Endothelial cell of umbilical vein (primary cell): Measurements from ENCODE around the gene PLD1. TPM values are rescaled to one million over a fixed set of nuclear protein-coding genes. Genes with fewer than 3 reads are reported as not detected.

Experiments
- BruUV-seq: library from RNA; stranded (reverse); fragments of 400-500 nt; replicated peaks from 2 replicates; lab custom pipeline; 2021; lab: Mats Ljungman, UMichigan
- CTCF ChIA-PET: fragments of 300-600, 350-600 bp; sonication (Branson Sonifier 250); formaldehyde crosslinking; loops from one replicate; lab custom pipeline; 2021; ENCODE audit warnings: antibody characterized with exemption, inconsistent platforms; lab: Charles Lee
- POLR2A ChIA-PET: fragments of 300-600, 350-600 bp; sonication (Branson Sonifier 250); formaldehyde crosslinking; loops from one replicate; lab custom pipeline; 2021; ENCODE audit warnings: antibody characterized with exemption, inconsistent platforms; lab: Charles Lee
- DNase-seq: peaks from one replicate; pipeline ENCODE4 v3.0.0-alpha.2; 2011; ENCODE audit warnings: low read depth, low spot score
- FAIRE-seq: peaks from 2 replicates; lab custom pipeline; 2011; peaks lifted over from hg19 to GRCh38; lab: Jason Lieb, UNC
- H2AFZ ChIP-seq: 2 replicates; pipeline ENCODE4 v1.6.0; 2012; ENCODE audit warnings: low read depth, low read length, control low read depth, inconsistent platforms
- H3K27ac ChIP-seq: 2 replicates; pipeline ENCODE4 v1.5.1; 2011; ENCODE audit warnings: low read depth, mild to moderate bottlenecking, control low read depth, low read length, moderate library complexity; ENCODE audit not compliant: insufficient read depth
- H3K27me3 ChIP-seq, 2 experiments: 2 replicates each; pipeline versions ENCODE4 v1.6.0 to v1.6.1; 2011; ENCODE audit warnings: low read length in 2 of 2, mixed read lengths in 1 of 2; ENCODE audit not compliant: control insufficient read depth in 2 of 2, insufficient read depth in 2 of 2
- H3K36me3 ChIP-seq, 2 experiments: 2 replicates in 1 of 2; 3 replicates in 1 of 2; pipeline ENCODE4 v1.5.1; 2011; ENCODE audit warnings: low read length in 2 of 2, mild to moderate bottlenecking in 1 of 2, moderate library complexity in 1 of 2; ENCODE audit not compliant: control insufficient read depth in 2 of 2, insufficient read depth in 2 of 2; ENCODE audit errors: extremely low read depth in 1 of 2
- H3K4me1 ChIP-seq: 3 replicates; pipeline ENCODE4 v1.5.1; 2011; ENCODE audit warnings: mild to moderate bottlenecking, low read length; ENCODE audit not compliant: control insufficient read depth, insufficient read depth; ENCODE audit errors: extremely low read depth
- H3K4me2 ChIP-seq: 2 replicates; pipeline ENCODE4 v1.6.1; 2011; ENCODE audit warnings: low read length, control low read depth, mixed read lengths; ENCODE audit not compliant: insufficient read depth
- H3K4me3 ChIP-seq, 3 experiments: fragments of 200-600 bp in 1 of 3; sonication (generic), shearing (Covaris generic) in 1 of 3; replicated peaks in 1 of 3; 2 replicates each; pipeline ENCODE4 v1.5.1; 2011 to 2016; ENCODE audit warnings: control low read depth in 3 of 3, low read length in 3 of 3, mild to moderate bottlenecking in 2 of 3, inconsistent platforms in 1 of 3, low read depth in 1 of 3, moderate library complexity in 1 of 3; ENCODE audit not compliant: insufficient read depth in 1 of 3
- H3K79me2 ChIP-seq: 2 replicates; pipeline ENCODE4 v1.6.0; 2012; ENCODE audit warnings: low read length, inconsistent platforms; ENCODE audit not compliant: control insufficient read depth, insufficient read depth
- H3K9ac ChIP-seq: replicated peaks from 2 replicates; pipeline ENCODE3; 2011; ENCODE audit warnings: low read length, control low read depth; ENCODE audit not compliant: insufficient read depth; ENCODE audit errors: extremely low read depth
- H3K9me1 ChIP-seq: replicated peaks from 3 replicates; pipeline ENCODE4 v1.6.0; 2011; ENCODE audit warnings: mild to moderate bottlenecking, low read length; ENCODE audit not compliant: control insufficient read depth, insufficient read depth; ENCODE audit errors: extremely low read depth
- H3K9me3 ChIP-seq: replicated peaks from 2 replicates; pipeline ENCODE4 v1.5.1; 2012; ENCODE audit warnings: low read length, inconsistent platforms; ENCODE audit not compliant: control insufficient read depth, insufficient read depth
- H4K20me1 ChIP-seq: replicated peaks from 2 replicates; pipeline ENCODE3; 2011; ENCODE audit warnings: mild to moderate bottlenecking, low read length; ENCODE audit not compliant: control insufficient read depth, insufficient read depth; ENCODE audit errors: extremely low read depth
- CTCF ChIP-seq, 2 donors: IDR thresholded peaks; 1 replicate in 1 of 2; 2 replicates in 1 of 2; pipeline ENCODE4 v1.5.1; 2011; ENCODE audit warnings: low read length in 2 of 2, mild to moderate bottlenecking in 2 of 2, moderate library complexity in 2 of 2, control low read depth in 1 of 2, inconsistent platforms in 1 of 2, low read depth in 1 of 2; ENCODE audit not compliant: insufficient read depth in 1 of 2; ENCODE audit errors: extremely low read depth in 1 of 2
- EZH2 ChIP-seq: IDR thresholded peaks from 2 replicates; pipeline ENCODE4 v1.6.1; 2012; ENCODE audit warnings: borderline replicate concordance, low read depth, mild to moderate bottlenecking, moderate library complexity, low read length, inconsistent platforms; ENCODE audit not compliant: severe bottlenecking
- FOS ChIP-seq: IDR thresholded peaks from 2 replicates; pipeline ENCODE4 v1.6.1; 2011; ENCODE audit warnings: mild to moderate bottlenecking, low read length, moderate library complexity, borderline replicate concordance; ENCODE audit not compliant: insufficient read depth
- GATA2 ChIP-seq: IDR thresholded peaks from 2 replicates; pipeline ENCODE4 v1.7.0; 2011; ENCODE audit warnings: low read depth, mild to moderate bottlenecking, moderate library complexity, mixed read lengths, low read length; ENCODE audit not compliant: insufficient read length, insufficient read depth
- JUN ChIP-seq: IDR thresholded peaks from 2 replicates; pipeline ENCODE4 v1.6.1; 2011; ENCODE audit warnings: borderline replicate concordance, low read depth; ENCODE audit not compliant: insufficient read length, insufficient read depth
- MYC ChIP-seq: IDR thresholded peaks from one replicate; pipeline ENCODE4 v1.6.1; 2011; ENCODE audit warnings: mild to moderate bottlenecking, low read depth, low read length
- POLR2A ChIP-seq: IDR thresholded peaks from 2 replicates; pipeline ENCODE4 v1.6.1; 2012; ENCODE audit warnings: low read depth, mild to moderate bottlenecking, control low read depth, low read length
- POLR2AphosphoS5 ChIP-seq: IDR thresholded peaks from 2 replicates; pipeline ENCODE4 v1.6.1; 2012; ENCODE audit warnings: low read depth, mild to moderate bottlenecking, control low read depth, low read length, moderate library complexity; ENCODE audit not compliant: insufficient read depth
- dilution Hi-C: fragments of 300-500 bp; cut with MboI; formaldehyde crosslinking; loops from one replicate; pipeline ENCODE4 v1.15.0; 2019; ENCODE audit warnings: low sequenced_read_pairs; ENCODE audit not compliant: extremely low pct_ligation_motif_present
- intact Hi-C: fragments of 100-400 bp; cut with micrococcal nuclease; formaldehyde crosslinking; loops from one replicate; pipeline ENCODE4 v1.10.0; 2022
- polyA plus RNA-seq, 4 experiments: library from polyadenylated mRNA; depleted of rRNA in 3 of 4; stranded (reverse) in 3 of 4; unstranded in 1 of 4; fragments of >200 nt; gene quantifications; 2 replicates each; pipeline versions ENCODE4 v1.2.1 to v1.2.3, GENCODE V29; 2011 to 2012; ENCODE audit warnings: missing spikeins in 1 of 4
- total RNA-seq: library from RNA; stranded (reverse); gene quantifications from 2 replicates; pipeline ENCODE4 v1.2.3, GENCODE V29; 2021
- TF ChIP-seq, protein P1 (sequence below): IDR thresholded peaks from 2 replicates; pipeline ENCODE4 v1.6.1; 2011; ENCODE audit not compliant: insufficient read depth, insufficient read length

PLD1 gene
- total and polyA plus RNA-seq, 2 donors (not counting 3 experiments of a cell fraction or from before 2014, with no cell fraction given): 42.0 to 108 TPM

GRCh38 chr3:171775943-171776342, 34.3 kb downstream of the PLD1 start:
- no peaks in the 10 kb centered on the region for H4K20me1 ChIP-seq
- dilution Hi-C loops (no loop called here), intact Hi-C loops (no loop called here)
- FAIRE-seq (no peak), DNase-seq (no peak)
- peaks cover 34% of the 10 kb centered on the region for H3K4me1 ChIP-seq
- no peaks in the 10 kb centered on the region for H3K36me3 ChIP-seq
- no peak overlapping the region for H3K27ac ChIP-seq
- H3K9me1 ChIP-seq: no peaks in the 10 kb centered on the region
- ChIA-PET CTCF (interaction anchor here (0.7 to 3.4 kb wide), 7 partner anchors 9 to 566 kb away, joined by 3 to 24 read pairs (median 4); no protein-coding TSS in a partner anchor), POLR2A (interaction anchor here (1.1 kb wide), 1 partner anchor 263 kb away, joined by 3 read pairs; the partner anchor contains the start of gene FNDC3B)
- H3K9me3 ChIP-seq: no peaks in the 10 kb centered on the region
- no peak overlapping the region for H3K4me2 ChIP-seq
- TF ChIP-seq POLR2AphosphoS5 (no peak), CTCF (IDR thresholded peaks at IDR 0.05; ENCODE audit: extremely low read depth in 1 of 2, insufficient read depth in 1 of 2, low read depth in 1 of 2, low read length in 2 of 2) (no peak), MYC (no peak), POLR2A (no peak), JUN (no peak), EZH2 (no peak), FOS (no peak), GATA2 (no peak)
- TF ChIP-seq, protein P1, sequence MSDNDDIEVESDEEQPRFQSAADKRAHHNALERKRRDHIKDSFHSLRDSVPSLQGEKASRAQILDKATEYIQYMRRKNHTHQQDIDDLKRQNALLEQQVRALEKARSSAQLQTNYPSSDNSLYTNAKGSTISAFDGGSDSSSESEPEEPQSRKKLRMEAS: no peak
- no peak overlapping the region for H3K4me3 ChIP-seq
- H3K27me3 ChIP-seq: no peaks in the 10 kb centered on the region
- H3K79me2 ChIP-seq: peaks cover 21% of the 10 kb centered on the region
- BruUV-seq: no TSS peak
- no peak overlapping the region for H3K9ac ChIP-seq
- no peak overlapping the region for H2AFZ ChIP-seq
